GM19438 (cell line): ENCODE data around the gene TRAPPC12.
"Not testable (repeated sequence)": the region's sequence is repeated elsewhere in the genome, so short reads cannot be mapped to it uniquely, and the experiment has no call there.

ENCODE experiments used
- ATAC-seq: cut with Tn5 transposase; IDR thresholded peaks from one replicate; pipeline ENCODE4 v1.9.1; 2021; ENCODE audit warnings: low read depth; ENCODE audit not compliant: unreplicated experiment

Gene TRAPPC12

DNA sequence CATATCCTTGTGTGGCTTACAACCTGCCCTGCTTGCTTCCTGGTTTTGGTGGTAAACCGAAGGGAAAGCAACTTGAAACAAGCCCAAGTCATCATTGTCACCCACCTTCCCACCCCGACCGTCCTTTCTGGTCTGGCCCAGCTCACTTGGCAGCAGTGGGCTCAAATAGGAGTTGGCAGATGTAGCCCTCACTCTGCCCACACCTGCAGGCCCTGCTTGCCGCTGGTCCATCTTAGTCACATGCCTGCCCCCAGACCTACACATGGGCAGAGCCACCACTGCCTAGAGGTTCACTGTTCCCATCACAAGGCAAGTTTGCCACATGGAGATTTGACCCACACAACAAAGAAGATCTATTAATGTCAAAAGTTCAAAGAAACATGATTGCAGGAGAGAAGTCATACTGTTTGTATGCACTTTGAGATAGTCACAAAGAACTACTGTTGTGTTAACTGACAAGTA lies 11.2 kb upstream of the TRAPPC12 start:
- ATAC-seq, result no peak

DNA sequence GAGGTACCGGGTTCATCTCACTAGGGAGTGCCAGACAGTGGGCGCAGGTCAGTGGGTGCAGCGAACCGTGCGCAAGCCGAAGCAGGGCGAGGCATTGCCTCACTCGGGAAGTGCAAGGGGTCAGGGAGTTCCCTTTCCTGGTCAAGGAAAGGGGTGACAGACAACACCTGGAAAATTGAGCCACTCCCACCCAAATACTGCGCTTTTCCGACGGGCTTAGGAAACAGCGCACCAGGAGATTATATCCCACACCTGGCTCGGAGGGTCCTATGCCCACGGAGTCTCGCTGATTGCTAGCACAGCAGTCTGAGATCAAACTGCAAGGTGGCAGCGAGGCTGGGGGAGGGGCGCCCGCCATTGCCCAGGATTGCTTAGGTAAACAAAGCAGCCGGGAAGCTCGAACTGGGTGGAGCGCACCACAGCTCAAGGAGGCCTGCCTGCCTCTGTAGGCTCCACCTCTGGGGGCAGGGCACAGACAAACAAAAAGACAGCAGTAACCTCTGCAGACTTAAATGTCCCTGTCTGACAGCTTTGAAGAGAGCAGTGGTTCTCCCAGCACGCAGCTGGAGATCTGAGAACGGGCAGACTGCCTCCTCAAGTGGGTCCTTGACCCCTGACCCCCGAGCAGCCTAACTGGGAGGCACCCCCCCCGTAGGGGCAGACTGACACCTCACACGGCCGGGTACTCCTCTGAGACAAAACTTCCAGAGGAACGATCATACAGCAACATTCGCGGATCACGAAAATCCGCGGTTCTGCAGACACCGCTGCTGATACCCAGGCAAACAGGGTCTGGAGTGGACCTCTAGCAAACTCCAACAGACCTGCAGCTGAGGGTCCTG lies 9.9 kb upstream of the TRAPPC12 start:
- not testable (repeated sequence) for ATAC-seq

DNA sequence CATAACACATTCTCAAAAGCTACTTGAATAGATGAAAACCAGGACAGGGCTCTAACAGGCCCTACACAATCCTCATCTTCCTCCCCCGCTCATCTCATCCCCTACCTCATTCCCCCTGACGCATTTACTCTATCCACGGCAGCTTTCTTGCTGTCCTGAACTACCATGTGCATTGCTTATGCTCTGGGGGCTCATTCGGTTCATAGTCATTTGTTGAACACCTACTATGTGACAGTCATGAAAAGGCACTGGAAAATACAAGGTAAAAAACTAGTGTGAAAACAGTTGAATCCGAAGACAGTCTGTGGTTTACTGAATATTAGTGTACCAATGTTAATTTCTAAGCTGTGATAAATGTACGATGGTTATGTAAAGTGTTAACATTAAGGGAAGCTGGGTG lies 2.7 kb upstream of the TRAPPC12 start:
- ATAC-seq, result no peak

DNA sequence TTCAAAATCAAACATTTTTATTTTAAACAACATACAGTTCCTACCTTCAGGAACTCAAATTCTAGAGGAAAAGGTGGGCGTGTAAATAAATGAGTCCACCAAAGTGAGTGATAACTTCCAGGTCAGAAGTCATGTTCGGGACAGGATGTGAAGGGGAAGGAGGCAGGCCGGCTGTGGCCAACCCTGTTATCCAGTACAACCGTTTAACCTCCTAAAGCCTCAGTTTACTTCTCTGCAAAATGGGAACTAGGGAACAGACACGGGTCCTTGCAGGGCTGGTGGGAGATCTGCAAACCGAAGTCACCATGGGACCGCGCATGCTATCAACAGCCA lies 2.2 kb upstream of the TRAPPC12 start:
- peak; percentile 20 for ATAC-seq

DNA sequence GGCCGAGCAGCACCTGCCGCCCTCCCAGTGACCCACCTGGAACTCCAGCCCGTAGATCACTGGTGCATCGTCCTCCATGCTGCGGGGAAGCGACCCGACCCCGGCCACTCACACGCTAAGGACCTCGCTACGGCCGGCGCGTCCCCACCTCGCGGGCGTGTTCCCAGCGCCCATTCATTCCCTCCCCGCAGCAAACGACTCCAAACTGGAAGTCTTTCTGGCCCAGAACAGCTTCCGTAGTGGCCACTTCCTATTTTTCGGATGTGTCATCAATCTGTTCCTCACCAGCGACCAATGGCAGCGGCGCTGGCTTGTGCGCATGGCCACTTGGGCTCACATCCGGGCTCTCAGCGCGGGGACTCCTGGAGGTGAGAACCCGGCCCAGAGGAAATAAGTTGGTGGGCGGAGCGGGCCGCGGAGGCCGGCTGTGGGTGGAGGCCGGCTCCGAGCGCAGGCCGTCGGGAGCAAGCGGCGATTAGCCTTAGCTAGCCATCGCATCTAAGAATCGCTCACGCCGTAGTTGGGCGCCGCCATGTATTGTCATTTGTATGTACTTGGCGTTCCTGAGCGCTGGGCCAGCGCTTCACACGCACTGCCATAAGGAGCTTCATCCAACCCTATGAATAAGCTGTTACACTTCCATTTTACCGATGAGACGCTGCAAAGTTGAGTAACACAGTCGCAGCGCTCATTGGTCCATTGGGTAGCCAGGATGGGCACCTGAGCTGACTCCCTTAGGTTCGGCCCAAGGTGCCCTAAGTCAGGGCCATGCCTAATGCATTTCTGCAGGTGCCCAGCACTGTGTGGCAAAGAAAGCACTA lies 1.7 kb upstream of the TRAPPC12 start, which contains the start of gene EIPR1:
TSS of gene EIPR1 (minus strand) at position 207 of the 821 bp plus-strand sequence. CDS start at position 78, 129 bp downstream.
- ATAC-seq, result peak; percentile 76

DNA sequence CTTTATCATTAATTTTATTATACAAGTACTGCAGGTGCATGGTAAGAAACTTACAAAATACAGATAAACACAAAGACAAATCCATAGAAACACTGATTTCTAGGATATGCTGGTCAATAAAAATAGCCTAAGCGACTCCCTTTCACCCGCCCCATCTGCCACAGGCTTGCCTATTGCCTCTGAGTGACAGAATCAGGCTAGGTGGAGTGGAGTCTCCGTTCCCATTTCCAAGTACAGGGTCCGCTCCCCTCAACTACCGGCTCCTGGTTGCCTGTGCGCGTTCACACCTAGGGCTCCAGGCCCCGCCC lies 201 bp upstream of the TRAPPC12 start:
- ATAC-seq, result no peak

DNA sequence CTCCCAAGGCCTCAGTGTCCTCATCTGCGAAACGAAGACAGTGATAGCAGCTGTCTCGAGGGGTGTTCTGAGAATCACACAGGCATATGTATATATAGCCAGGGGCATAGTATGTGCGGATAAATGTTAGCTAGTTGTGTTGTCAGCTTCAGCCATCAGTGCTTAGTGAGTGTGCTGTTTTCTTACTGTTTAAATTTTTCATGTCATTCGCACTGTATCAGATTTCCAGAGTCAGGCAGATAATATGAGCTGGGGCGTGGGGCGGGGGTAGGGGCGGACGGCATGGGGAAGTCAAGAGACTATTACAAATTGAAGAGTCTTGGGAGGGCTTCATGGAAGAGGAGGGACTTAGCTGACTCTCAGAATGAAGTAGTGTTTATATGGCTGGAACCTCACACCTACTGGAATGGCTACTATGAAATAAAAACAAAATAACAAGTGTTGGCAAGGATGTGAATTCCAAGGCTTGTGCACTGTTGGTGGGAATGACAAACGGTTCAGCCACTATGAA lies 7.0 kb downstream of the TRAPPC12 start:
- no peak for ATAC-seq

DNA sequence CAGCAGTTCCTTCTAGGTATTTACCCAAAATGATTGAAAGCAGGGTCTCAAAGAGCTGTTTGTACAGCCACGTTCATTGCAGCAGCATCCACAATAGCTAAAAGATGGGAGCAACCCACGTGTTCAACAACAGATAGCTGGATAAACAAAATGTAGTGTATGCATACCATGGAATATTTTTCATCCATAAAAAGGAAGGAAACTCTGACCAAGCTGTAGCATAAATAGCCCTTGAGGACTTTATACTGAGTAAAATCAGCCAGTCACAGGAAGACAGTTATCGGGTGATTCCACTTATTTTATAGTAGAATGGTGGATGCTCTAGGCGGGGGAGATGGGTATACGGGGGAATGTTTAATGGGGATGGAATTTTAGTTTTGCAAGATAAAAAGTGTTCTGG lies 7.5 kb downstream of the TRAPPC12 start:
- ATAC-seq, result no peak

DNA sequence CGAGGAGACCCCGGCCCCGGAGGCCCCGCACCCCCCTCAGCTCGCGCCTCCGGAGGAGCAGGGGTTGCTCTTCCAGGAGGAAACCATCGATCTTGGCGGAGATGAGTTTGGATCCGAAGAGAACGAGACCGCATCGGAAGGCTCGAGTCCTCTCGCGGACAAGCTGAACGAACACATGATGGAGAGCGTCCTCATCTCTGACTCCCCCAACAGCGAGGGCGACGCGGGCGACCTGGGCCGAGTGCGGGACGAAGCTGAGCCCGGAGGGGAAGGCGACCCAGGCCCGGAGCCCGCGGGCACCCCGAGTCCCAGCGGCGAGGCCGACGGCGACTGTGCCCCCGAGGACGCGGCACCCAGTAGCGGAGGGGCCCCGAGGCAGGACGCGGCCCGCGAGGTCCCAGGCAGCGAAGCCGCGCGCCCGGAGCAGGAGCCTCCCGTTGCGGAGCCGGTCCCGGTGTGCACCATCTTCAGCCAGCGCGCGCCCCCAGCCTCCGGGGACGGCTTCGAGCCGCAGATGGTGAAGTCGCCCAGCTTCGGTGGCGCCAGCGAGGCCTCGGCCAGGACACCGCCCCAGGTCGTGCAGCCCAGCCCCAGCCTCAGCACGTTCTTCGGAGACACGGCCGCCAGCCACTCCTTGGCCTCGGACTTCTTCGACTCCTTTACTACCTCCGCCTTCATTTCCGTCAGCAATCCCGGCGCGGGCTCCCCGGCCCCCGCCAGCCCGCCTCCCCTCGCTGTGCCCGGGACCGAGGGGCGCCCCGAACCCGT lies 8.3 kb downstream of the TRAPPC12 start:
- ATAC-seq, result no peak

DNA sequence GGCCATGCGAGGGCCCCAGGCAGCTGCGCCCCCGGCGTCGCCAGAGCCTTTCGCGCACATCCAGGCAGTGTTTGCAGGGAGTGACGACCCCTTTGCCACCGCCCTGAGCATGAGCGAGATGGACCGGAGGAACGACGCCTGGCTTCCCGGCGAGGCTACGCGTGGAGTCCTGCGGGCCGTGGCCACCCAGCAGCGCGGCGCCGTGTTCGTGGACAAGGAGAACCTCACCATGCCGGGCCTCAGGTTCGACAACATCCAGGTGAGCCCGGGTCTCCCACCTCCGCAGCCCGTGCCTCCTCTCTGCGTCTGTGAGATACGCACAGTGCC lies 8.9 kb downstream of the TRAPPC12 start:
- ATAC-seq, result no peak

DNA sequence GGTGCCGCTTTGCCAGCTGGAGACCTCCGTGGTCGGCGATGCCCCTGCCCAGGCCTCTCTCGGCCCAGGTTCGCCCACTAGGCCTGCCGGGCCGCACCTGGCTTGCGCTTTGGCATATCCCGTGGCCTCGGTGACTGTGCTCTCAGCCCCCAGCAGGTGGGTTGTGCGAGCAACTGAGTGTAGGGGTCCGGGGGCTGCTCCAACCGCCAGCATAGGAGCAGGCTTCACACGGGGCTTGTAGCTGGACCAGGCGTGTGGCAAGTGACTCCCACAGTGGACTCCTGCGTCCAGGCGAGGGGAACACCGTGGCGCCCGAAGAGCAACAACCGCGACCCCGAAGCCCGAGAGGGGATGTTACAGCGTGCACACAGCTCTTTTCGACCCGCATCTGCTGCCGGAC lies 9.7 kb downstream of the TRAPPC12 start:
- no peak for ATAC-seq

DNA sequence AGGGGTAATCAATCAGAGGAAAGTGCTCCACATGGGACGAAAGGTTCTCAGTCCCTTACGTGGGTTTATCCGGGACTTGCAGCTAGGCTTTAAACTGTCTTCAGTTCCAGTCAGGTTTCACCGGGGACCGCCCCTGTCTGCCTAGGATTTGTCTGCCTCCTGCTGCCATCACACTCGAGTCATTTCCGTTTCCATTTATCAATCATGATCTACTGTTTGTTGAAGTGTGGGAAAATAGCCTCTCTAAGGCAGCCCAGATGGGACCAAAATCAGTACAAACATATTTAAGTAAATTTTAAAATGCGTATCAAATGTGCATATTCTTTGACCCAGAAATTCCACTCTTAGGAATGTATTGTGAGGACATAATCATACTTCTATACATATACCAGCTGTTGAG lies 10.5 kb downstream of the TRAPPC12 start:
- no peak for ATAC-seq

DNA sequence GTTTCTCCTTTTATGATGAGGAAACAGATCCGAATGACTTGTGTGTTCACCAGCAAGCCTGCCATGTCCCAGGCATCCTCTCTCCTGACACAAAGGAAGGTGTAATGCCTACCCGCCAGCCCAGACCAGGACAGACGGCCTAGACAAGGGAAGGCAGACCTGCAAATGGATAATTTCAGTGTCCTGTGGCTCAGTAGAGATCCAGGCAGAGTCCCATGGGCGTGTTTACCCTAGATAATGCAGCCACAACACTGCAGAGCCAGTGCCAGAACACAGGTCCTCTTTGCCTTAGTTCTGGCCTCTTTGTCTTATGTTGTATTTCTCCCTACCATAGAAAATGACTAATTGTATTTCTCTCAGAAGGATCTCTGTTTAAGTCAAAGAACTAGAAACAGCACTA lies 12.7 kb downstream of the TRAPPC12 start:
- no peak for ATAC-seq

DNA sequence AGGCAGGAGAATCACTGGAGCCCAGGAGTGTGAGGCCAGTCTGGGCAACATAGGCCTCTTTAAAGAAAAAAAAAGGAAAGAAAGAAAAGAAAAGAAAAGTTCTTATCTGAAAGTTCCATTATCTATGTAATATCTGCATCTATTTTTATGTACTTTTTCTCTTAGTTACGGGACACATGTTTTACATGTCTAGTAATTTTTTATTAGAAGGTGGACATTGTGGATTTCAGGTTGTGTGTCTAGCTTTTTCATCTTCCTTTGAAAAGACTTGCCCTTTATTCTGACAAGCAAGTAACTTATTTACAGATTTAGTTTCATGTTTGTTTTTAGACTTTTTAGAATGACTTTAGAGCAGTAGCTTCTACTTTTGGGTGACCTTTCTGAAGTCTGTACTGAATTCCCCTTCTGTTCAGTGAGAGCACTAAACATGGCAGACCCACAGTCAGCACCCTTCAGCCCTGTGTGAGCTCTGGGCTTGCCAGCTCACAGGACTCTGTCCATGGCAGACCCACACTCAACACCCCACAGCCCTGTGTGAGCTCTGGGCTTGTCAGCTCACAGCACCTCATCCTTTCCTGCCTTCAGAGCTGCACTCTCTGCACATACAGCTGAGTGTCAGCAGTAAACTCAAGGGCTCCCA lies 17.5 kb downstream of the TRAPPC12 start:
- ATAC-seq, result no peak

DNA sequence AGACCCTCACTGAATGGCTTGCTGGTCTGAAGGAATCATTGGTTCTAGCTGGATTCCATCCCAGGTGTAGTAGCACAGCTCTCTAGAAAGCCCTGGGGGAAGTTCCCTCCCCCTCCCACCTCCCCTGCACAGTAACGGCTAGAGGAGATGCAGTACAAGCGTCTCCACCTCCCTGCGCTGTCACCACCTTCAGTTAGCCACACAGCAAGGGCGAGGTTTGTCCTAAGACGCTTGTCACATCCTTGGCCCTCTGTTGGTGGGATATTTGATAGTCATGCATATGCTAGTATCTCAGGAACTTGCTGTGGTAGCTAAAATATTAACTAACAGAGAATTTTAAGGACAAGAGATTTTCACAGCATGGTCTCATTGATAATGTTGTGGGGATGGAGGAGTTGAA lies 19.4 kb downstream of the TRAPPC12 start:
- no peak for ATAC-seq

DNA sequence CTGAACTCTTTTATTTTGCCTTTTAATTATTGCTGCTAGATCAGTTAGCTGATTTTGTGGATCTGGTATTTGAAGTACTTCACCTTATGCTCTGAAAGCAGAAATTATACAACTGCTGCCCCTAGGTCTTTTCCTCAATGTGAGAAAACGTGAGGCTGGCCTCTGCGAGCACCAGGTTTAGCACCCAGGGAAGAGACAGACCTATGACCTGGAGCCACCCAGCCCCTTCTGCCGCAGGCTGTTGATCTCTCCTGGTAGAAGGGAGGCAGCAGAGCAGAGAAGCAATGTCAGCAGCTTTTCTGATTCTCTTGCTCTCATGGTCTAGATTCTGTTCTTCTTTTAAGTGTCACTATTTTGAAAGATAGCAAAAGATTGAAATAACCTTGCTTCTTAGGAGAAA lies 19.9 kb downstream of the TRAPPC12 start:
- ATAC-seq, result no peak

DNA sequence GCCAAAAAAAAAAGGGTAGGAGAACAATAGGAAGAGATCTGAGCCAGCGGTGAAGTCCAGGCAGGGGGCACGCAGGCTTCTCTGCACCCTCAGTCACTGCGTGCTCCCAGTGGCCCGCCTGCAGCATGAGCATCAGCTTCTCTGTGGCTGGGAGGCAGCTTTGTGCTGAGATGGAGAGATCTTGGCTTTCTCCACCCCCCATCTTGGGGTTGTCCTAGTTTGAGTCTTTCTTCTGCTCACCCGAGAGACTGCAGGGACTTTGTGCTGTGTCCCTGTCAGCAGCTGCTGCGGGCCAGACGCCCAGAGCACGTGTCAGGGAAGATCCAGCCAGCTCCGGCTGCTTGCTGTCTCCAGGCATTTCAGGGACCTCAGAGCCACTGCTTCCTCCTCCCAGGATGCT lies 20.3 kb downstream of the TRAPPC12 start:
- no peak for ATAC-seq

DNA sequence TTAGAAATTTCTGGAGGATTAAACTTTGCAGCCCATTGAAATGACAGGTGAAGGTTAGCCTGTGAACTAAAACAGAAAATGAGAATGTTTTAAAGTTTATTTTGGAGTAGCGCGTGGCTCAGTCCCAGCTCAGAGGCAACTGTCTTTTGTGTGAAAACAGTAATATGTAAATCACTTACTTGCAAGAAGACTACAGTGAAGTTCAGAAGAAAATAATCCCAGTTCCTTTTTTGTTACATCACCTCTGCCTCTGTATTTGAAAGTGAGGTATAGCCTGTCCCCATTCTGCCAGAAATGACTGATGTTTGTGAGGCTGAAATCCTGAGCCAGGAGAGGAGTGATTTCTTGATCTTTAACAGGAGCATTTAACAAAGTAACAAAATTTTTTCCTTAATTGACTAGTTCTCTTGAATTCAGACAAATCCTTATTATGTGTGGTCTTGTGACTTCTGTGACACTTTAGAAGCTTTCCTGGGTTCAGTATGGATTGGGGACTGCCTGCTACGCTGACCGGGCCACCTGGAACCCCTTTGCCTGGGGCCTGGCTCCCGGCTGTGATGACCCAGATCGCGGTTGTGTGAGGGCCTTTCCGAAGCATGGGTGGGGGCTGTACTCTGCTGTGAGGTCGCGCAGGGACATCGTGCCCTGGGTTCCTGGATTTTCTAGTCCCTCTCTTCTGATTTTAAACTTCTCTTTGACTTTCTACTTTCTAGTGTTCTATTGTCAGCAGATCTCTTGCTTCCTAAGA lies 24.3 kb downstream of the TRAPPC12 start:
- peak; percentile 97 for ATAC-seq

DNA sequence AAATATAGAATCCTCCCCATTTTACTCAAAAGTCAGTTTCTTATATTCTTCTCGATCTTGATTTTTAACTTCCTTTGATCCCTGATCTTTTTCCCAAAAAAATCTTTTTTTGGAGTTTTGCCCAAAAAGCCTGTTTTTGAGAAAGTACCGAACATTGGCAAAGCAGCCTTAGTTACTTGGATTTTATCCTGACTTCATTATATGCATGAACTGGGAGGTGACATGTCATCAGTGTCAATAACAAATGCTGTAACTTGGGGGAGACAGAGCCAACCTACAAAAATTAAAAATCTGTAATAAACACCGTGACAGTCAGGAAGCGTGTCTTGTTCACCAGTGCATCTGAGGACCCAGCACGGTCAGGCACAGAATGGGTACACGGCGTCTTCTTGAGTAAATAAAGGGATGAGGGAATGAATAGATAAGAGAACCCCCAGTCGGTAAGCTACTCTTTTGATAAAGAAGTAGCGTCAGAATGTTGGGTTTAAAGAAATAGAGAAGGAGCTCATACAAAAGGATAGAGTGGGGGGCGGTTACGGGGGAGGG lies 24.9 kb downstream of the TRAPPC12 start:
- no peak for ATAC-seq

DNA sequence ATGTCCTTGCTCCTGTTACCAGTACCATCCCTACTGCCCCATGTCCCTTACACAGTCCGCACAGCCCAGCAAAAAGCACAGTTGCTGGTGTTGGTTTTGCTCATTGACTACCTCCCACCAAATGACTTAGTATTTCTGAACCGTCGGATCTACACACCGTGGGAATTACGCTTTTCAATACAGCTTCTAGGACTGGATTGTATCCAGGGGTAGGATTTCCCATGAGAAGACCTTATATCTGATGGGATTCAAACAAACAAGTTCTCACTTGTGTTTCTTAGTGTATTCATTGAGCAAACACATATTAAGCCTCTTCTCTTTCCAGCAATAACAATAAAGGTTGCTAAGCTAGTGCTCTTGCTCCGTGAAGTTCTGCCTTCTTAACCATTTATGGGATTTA lies 25.8 kb downstream of the TRAPPC12 start:
- no peak for ATAC-seq
